Fibroblast of lung (primary cell): ENCODE measurements around the gene PRKCSH. TPM values are rescaled to one million over a fixed set of nuclear protein-coding genes. Genes with fewer than 3 reads are reported as not detected.
A peak's percentile ranks its signal among the peaks of the same experiment; 100 is the strongest.

ENCODE experiments used
- DNase-seq, 2 donors: peaks; one replicate each; pipeline versions ENCODE4 v3.0.0 to v3.0.0-alpha.2; 2010; ENCODE audit warnings: low read depth in 2 of 2
- H2AFZ ChIP-seq: 2 replicates; pipeline ENCODE4 v1.5.1; 2012; ENCODE audit warnings: low read length, control low read depth, inconsistent platforms
- H3K27ac ChIP-seq: 2 replicates; pipeline ENCODE4 v1.5.1; 2011; ENCODE audit warnings: low read length, control low read depth; ENCODE audit not compliant: insufficient read depth
- H3K27me3 ChIP-seq: 2 replicates; pipeline ENCODE4 v1.5.1; 2011; ENCODE audit warnings: mild to moderate bottlenecking, low read length; ENCODE audit not compliant: control insufficient read depth, insufficient read depth
- H3K36me3 ChIP-seq: 2 replicates; pipeline ENCODE4 v1.5.1; 2011; ENCODE audit warnings: low read length; ENCODE audit not compliant: control insufficient read depth, insufficient read depth
- H3K4me1 ChIP-seq: 2 replicates; pipeline ENCODE4 v1.5.1; 2011; ENCODE audit warnings: low read length; ENCODE audit not compliant: control insufficient read depth, insufficient read depth; ENCODE audit errors: extremely low read depth
- H3K4me2 ChIP-seq: 2 replicates; pipeline ENCODE4 v1.5.1; 2011; ENCODE audit warnings: low read length, control low read depth; ENCODE audit not compliant: insufficient read depth; ENCODE audit errors: extremely low read depth
- H3K4me3 ChIP-seq, 4 experiments: fragments of 200-600 bp in 1 of 4; sonication (generic) in 1 of 4; replicated peaks in 1 of 4; 2 replicates each; pipeline ENCODE4 v1.5.1; 2011 to 2016; ENCODE audit warnings: low read length in 4 of 4, low read depth in 3 of 4, mild to moderate bottlenecking in 3 of 4, control low read depth in 2 of 4, inconsistent platforms in 1 of 4, mixed read lengths in 1 of 4; ENCODE audit not compliant: insufficient read depth in 1 of 4; ENCODE audit errors: control extremely low read depth in 1 of 4
- H3K79me2 ChIP-seq: 2 replicates; pipeline ENCODE4 v1.5.1; 2012; ENCODE audit warnings: mild to moderate bottlenecking, low read length, inconsistent platforms; ENCODE audit not compliant: control insufficient read depth, insufficient read depth
- H3K9ac ChIP-seq: 2 replicates; pipeline ENCODE4 v1.5.1; 2011; ENCODE audit warnings: mild to moderate bottlenecking, low read length, control low read depth; ENCODE audit not compliant: insufficient read depth
- H3K9me3 ChIP-seq: 2 replicates; pipeline ENCODE4 v1.5.1; 2012; ENCODE audit warnings: low read depth, low read length; ENCODE audit not compliant: control insufficient read depth, insufficient read depth
- H4K20me1 ChIP-seq: 2 replicates; pipeline ENCODE4 v1.5.1; 2011; ENCODE audit warnings: low read length; ENCODE audit not compliant: control insufficient read depth, insufficient read depth; ENCODE audit errors: extremely low read depth
- EZH2 ChIP-seq: IDR thresholded peaks from 2 replicates; pipeline ENCODE4 v1.5.1; 2012; ENCODE audit warnings: low read length, control low read depth, mild to moderate bottlenecking; ENCODE audit errors: missing control alignments
- polyA minus RNA-seq: library from RNA; depleted of rRNA, polyadenylated mRNA; stranded (reverse); fragments of >200 nt; gene quantifications from 2 replicates; pipeline ENCODE4 v1.2.3, GENCODE V29; 2011; ENCODE audit warnings: low replicate concordance
- polyA plus RNA-seq, 2 donors: library from polyadenylated mRNA; depleted of rRNA in 1 of 2; stranded (reverse) in 1 of 2; unstranded in 1 of 2; fragments of >200 nt; gene quantifications; 2 replicates each; pipeline ENCODE4 v1.2.1, GENCODE V29; 2011 to 2012; ENCODE audit warnings: missing spikeins in 1 of 2
- total RNA-seq: library from RNA; depleted of rRNA; stranded (reverse); fragments of >200 nt; gene quantifications from 2 replicates; pipeline ENCODE4 v1.2.1, GENCODE V29; 2014
- TF ChIP-seq, protein P1 (sequence below), 2 donors: IDR thresholded peaks in 1 of 2; conservative IDR thresholded peaks in 1 of 2; 1 replicate in 1 of 2; 2 replicates in 1 of 2; pipeline ENCODE4 v1.5.1; 2011 to 2012; ENCODE audit warnings: low read length in 2 of 2, control low read depth in 1 of 2, inconsistent platforms in 1 of 2, low read depth in 1 of 2, mild to moderate bottlenecking in 1 of 2

PRKCSH gene
- 120 and 134 TPM in 2 replicates for total RNA-seq
- 110 and 117 TPM in 2 replicates for polyA plus RNA-seq
- 313 and 315 TPM in 2 replicates for polyA plus RNA-seq (2012)
- 546 and 562 TPM in 2 replicates for polyA minus RNA-seq

DNA sequence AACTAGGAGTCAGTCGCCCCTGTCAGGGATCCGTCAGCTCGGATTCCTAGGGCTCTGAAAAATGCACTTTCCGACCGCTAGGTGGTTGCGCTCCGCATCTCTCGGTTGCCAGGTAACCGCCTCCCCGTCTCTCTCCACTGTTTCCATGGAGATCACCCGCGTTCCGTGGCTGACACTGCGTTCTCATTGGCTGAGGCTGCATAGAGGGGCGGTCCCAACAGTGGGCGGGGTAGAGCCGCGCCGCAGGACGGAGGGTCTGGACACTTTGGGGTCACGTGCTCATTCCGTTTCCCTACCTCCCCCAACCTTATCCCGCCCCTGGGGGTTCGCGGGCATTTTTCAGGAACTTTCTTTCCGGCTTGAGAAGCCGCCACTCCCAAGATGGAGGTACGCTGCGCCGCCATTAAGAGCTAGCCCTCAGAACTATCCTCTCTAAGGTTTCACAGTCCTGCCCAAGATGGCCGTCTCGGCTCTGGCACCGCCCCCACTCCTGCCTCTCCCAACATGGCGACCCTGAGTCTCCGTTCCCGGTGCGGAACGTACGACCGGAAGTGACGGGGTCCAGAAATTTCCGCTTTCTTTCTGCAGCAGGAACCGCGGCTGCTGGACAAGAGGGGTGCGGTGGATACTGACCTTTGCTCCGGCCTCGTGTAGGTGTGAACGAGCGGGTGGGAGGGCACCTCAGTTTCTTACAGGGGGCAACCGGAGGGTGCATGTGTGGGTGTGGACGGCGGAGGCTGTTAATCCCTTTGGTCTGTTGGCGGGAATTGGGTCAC lies at the start of gene PRKCSH, which contains the start of gene ODAD3:
TSS of gene PRKCSH (plus strand) at position 579 of the 776 bp plus-strand sequence. CDS start 483 bp downstream, outside the sequence.
TSS of gene ODAD3 (minus strand) at position 65 of the 776 bp plus-strand sequence. CDS start 105 bp downstream, outside the sequence.
- Histone ChIP-seq H3K27me3 (no peaks in the 10 kb centered on the region), H3K36me3 (peaks cover 4% of the 10 kb centered on the region), H3K4me1 (peaks cover 4% of the 10 kb centered on the region), H3K79me2 (peaks cover 18% of the 10 kb centered on the region), H3K27ac (peak within 1 kb of the TSS; percentile 82), H2AFZ (peak within 1 kb of the TSS; percentile 97), H3K4me2 (peak within 1 kb of the TSS; percentile 97), H3K9ac (peak within 1 kb of the TSS; percentile 73), H3K9me3 (no peaks in the 10 kb centered on the region), H3K4me3 (peak within 1 kb of the TSS; percentile 77 to 96 (median 91)), H4K20me1 (no peaks in the 10 kb centered on the region)
- peak; percentile 99 to 100 for DNase-seq
- TF ChIP-seq EZH2, result no peak
- TF ChIP-seq, protein P1, sequence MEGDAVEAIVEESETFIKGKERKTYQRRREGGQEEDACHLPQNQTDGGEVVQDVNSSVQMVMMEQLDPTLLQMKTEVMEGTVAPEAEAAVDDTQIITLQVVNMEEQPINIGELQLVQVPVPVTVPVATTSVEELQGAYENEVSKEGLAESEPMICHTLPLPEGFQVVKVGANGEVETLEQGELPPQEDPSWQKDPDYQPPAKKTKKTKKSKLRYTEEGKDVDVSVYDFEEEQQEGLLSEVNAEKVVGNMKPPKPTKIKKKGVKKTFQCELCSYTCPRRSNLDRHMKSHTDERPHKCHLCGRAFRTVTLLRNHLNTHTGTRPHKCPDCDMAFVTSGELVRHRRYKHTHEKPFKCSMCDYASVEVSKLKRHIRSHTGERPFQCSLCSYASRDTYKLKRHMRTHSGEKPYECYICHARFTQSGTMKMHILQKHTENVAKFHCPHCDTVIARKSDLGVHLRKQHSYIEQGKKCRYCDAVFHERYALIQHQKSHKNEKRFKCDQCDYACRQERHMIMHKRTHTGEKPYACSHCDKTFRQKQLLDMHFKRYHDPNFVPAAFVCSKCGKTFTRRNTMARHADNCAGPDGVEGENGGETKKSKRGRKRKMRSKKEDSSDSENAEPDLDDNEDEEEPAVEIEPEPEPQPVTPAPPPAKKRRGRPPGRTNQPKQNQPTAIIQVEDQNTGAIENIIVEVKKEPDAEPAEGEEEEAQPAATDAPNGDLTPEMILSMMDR (conservative IDR thresholded peaks at IDR 0.05 in 1 of 2, IDR thresholded peaks at IDR 0.05 in 1 of 2; ENCODE audit: low read depth in 1 of 2, low read length in 2 of 2), result peak; percentile 76 to 89

- H3K4me1 ChIP-seq, result no peaks in the 10 kb centered on the region
- H4K20me1 ChIP-seq, result no peaks in the 10 kb centered on the region
- no peak overlapping the region for H3K9ac ChIP-seq
- TF ChIP-seq, protein P1 (conservative IDR thresholded peaks at IDR 0.05 in 1 of 2, IDR thresholded peaks at IDR 0.05 in 1 of 2; ENCODE audit: low read depth in 1 of 2, low read length in 2 of 2), result no peak
- H3K27ac ChIP-seq, result no peak overlapping the region
- H3K79me2 ChIP-seq, result no peaks in the 10 kb centered on the region
- H3K4me2 ChIP-seq, result no peak overlapping the region
- no peak for DNase-seq
- no peaks in the 10 kb centered on the region for H3K9me3 ChIP-seq
- no peaks in the 10 kb centered on the region for H3K27me3 ChIP-seq
- H2AFZ ChIP-seq, result no peak overlapping the region
- no peak overlapping the region for H3K4me3 ChIP-seq
- no peaks in the 10 kb centered on the region for H3K36me3 ChIP-seq
These were observed 48.0 kb upstream of the PRKCSH start for GRCh38 chr19:11387162-11388034.

DNA sequence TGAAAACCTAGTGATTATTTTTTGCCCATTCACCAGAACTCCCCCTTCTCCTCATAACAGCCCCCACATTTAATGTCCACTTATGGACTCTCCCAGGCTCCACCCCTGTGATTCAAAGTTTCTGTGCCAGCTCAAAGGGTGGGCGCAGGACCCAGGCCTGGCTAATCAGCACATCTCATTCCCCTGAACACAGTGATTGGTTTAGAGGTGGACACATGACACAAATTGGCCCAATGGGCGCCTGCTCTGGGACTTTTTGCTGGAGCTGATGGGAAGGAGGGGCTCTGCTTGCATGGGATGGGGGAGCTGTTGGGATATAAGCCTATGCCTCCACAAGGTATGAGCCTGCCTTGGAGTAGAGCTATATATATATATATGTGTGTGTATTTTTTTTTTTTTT lies 45.1 kb upstream of the PRKCSH start:
- Histone ChIP-seq H3K27me3 (no peaks in the 10 kb centered on the region), H4K20me1 (no peaks in the 10 kb centered on the region), H3K36me3 (no peaks in the 10 kb centered on the region), H3K4me1 (no peaks in the 10 kb centered on the region), H3K4me3 (no peak overlapping the region), H3K9ac (no peak overlapping the region), H3K27ac (no peak overlapping the region), H3K79me2 (no peaks in the 10 kb centered on the region), H3K9me3 (no peaks in the 10 kb centered on the region), H3K4me2 (no peak overlapping the region), H2AFZ (no peak overlapping the region)
- no peak for DNase-seq
- TF ChIP-seq, protein P1 (conservative IDR thresholded peaks at IDR 0.05 in 1 of 2, IDR thresholded peaks at IDR 0.05 in 1 of 2; ENCODE audit: low read depth in 1 of 2, low read length in 2 of 2), result no peak
- TF ChIP-seq EZH2, result no peak
